Tibial artery (tissue), 4 donors: Measurements from ENCODE around the gene MEST.

ENCODE experiments used
- DNase-seq, 2 donors: peaks; one replicate each; pipeline ENCODE4 v3.0.0-alpha.2; 2019
- H3K27ac ChIP-seq, 2 donors: fragments of 200-600 bp; sonication (generic) in 1 of 2; 1 replicate in 1 of 2; 2 replicates in 1 of 2; pipeline ENCODE4 v1.5.1; 2018 to 2019; ENCODE audit warnings: mild to moderate bottlenecking in 1 of 2
- H3K27me3 ChIP-seq, 2 donors: fragments of 200-600 bp; sonication (generic) in 1 of 2; one replicate each; pipeline versions ENCODE4 v1.5.1 to v1.6.0; 2016 to 2019
- H3K36me3 ChIP-seq, 3 donors: fragments of 200-600 bp; sonication (generic) in 2 of 3; one replicate each; pipeline ENCODE4 v1.5.1; 2016 to 2019; ENCODE audit warnings: mild to moderate bottlenecking in 2 of 3
- H3K4me1 ChIP-seq, 4 donors: fragments of 200-600 bp; sonication (generic) in 2 of 4; 1 replicate in 3 of 4; 2 replicates in 1 of 4; pipeline ENCODE4 v1.5.1; 2016 to 2019
- H3K4me3 ChIP-seq, 2 donors: fragments of 200-600 bp; sonication (generic) in 1 of 2; 1 replicate in 1 of 2; 2 replicates in 1 of 2; pipeline ENCODE4 v1.5.1; 2018 to 2019; ENCODE audit warnings: mild to moderate bottlenecking in 2 of 2
- H3K9me3 ChIP-seq, 3 donors: fragments of 200-600 bp; sonication (generic) in 1 of 3; one replicate each; pipeline ENCODE4 v1.5.1; 2016 to 2019
- intact Hi-C: fragments of 100-400 bp; cut with DNase I; formaldehyde crosslinking; loops from one replicate; pipeline ENCODE4 v1.15.0; 2023; ENCODE audit warnings: low total_unique reads
- TF ChIP-seq, protein P1 (sequence below), 2 experiments: fragments of 200-600 bp in 1 of 2; fragments of 450-650 bp in 1 of 2; IDR thresholded peaks; one replicate each; pipeline ENCODE4 v1.5.1; 2017 to 2019; ENCODE audit warnings: antibody characterized with exemption in 2 of 2, mild to moderate bottlenecking in 1 of 2, moderate library complexity in 1 of 2

Gene MEST

DNA sequence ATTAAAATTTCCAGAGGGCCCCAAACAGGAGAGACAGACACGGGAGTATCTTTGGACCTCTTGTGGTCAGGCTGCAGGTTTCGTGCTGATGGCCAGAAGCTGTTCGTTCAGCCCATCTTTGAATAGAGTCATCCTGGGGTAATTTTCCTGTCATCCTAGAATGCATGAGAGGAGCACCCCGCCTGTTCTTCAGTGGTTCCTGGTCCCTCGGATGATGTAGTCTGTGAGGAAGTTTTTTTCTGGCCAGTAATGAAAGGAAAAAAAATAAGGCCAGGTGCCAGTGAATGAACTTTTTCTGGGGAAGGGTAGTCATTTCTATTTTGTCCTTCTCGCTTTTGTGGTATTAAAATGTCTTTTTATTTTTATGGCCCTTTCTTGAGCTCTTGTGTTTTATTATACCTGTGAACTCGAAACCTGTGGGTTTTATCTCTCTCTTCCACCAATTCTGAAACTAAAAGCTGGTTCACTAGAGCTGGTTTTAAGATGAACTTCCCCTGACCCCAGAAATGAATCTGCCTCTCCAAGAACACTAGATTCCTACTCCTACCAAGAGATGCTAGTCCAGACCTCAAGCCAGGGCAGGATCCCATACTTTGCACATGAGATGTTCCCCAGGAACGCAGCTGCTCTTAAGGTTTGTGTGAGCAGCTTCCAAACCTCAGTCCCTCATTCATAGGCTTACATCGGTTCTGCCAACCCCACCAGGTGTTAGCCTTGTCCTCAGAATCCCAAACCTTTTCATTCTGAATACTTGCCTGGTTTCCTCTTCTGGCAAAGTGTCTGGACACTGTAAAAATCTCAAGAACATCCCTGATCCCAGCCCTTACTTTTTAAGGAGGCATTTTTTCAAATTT lies 15.4 kb upstream of the MEST start:
- TF ChIP-seq, protein P1, sequence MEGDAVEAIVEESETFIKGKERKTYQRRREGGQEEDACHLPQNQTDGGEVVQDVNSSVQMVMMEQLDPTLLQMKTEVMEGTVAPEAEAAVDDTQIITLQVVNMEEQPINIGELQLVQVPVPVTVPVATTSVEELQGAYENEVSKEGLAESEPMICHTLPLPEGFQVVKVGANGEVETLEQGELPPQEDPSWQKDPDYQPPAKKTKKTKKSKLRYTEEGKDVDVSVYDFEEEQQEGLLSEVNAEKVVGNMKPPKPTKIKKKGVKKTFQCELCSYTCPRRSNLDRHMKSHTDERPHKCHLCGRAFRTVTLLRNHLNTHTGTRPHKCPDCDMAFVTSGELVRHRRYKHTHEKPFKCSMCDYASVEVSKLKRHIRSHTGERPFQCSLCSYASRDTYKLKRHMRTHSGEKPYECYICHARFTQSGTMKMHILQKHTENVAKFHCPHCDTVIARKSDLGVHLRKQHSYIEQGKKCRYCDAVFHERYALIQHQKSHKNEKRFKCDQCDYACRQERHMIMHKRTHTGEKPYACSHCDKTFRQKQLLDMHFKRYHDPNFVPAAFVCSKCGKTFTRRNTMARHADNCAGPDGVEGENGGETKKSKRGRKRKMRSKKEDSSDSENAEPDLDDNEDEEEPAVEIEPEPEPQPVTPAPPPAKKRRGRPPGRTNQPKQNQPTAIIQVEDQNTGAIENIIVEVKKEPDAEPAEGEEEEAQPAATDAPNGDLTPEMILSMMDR (IDR thresholded peaks at IDR 0.05) = no peak
- peaks cover 0 to 1% (median 0%) of the 10 kb centered on the region in 4 donors for H3K4me1 ChIP-seq
- no peaks in the 10 kb centered on the region for H3K36me3 ChIP-seq
- peaks cover 0 to 10% (median 0%) of the 10 kb centered on the region in 3 donors for H3K9me3 ChIP-seq
- no peaks in the 10 kb centered on the region for H3K27me3 ChIP-seq
- no peak overlapping the region for H3K4me3 ChIP-seq
- no peak for DNase-seq
- intact Hi-C loops = no loop called here
- H3K27ac ChIP-seq = no peak overlapping the region

DNA sequence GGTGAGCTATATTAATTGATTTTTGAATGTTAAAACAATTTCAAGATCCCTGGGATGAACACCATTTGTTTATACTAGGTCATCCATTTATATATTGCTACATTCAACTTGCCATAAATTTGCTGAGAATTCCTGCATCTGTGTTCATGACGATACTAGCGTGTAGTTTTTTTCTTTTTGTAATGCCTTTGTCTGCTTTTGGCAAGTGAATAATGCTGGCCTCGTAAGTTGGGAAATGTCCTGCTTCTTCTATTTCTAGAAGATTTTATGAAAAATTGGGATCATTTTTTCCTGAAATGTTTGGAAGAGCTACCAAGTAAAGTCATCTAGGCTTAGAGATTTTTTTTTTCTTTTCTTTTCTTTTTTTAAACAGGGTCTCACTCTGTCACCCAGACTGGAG lies 12.9 kb upstream of the MEST start:
- H3K36me3 ChIP-seq = no peaks in the 10 kb centered on the region
- H3K27ac ChIP-seq = no peak overlapping the region
- DNase-seq = no peak
- intact Hi-C loops = no loop called here
- TF ChIP-seq, protein P1 (IDR thresholded peaks at IDR 0.05) = no peak
- no peaks in the 10 kb centered on the region for H3K27me3 ChIP-seq
- H3K9me3 ChIP-seq = peaks cover 0 to 10% (median 0%) of the 10 kb centered on the region in 3 donors
- peaks cover 0 to 8% (median 2%) of the 10 kb centered on the region in 4 donors for H3K4me1 ChIP-seq
- H3K4me3 ChIP-seq = no peak overlapping the region

DNA sequence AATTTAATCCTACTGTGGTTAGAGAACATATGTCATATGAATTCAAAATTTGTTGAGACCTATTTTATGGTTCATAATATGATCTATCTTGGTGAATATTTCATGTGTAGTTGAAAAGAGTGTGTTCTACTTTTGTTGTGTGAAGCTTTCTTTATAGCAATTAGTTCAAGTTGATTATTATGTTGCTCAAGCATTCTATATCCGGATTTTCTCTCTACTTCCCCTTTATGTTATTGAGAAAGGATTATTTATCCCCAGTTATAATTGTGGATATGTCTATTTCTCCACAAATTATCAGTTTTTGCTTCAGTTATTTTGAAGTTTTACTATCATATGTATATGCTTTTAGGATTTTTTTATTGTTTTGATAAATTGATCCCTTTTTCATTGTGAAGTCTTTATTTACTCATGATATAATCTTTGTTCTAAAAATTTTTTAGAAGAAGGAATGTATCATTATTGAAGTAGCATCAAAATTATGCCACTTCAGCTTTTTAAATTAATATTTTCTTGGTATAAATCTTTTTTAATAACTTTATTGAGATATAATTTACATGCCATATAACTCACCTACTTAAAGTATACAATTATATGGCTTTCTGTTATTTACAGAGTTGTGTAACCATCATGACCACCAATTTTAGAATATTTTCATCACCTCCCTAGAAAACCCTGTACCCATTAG lies 12.0 kb upstream of the MEST start:
- Histone ChIP-seq H3K27ac (no peak overlapping the region), H3K27me3 (no peaks in the 10 kb centered on the region), H3K4me3 (no peak overlapping the region), H3K9me3 (peaks cover 0 to 10% (median 0%) of the 10 kb centered on the region in 3 donors), H3K36me3 (no peaks in the 10 kb centered on the region), H3K4me1 (peaks cover 0 to 8% (median 2%) of the 10 kb centered on the region in 4 donors)
- intact Hi-C loops = no loop called here
- TF ChIP-seq, protein P1 (IDR thresholded peaks at IDR 0.05) = no peak
- no peak for DNase-seq

DNA sequence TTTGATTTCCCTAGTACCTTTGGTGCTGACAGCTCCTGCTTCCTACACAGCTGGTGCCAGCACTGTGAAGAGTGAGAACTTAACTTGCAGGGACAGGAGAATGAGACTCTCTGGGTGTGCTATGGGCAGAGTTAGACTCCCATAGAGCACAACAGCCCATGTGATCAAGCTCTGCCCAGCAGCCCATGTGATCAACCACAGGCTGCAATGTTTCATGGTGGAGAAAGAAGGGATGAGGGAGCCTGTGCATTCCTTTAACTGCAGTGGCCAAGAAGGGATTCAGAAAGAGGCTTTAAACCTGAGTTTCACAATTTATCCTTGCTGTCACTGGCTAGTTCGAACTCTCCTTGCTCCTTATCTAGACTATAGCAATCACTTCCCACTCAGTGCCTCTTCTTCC lies 10.0 kb upstream of the MEST start:
- Histone ChIP-seq H3K27me3 (peaks cover 0 to 6% of the 10 kb centered on the region in 2 donors), H3K4me3 (no peak overlapping the region), H3K4me1 (peaks cover 0 to 18% (median 9%) of the 10 kb centered on the region in 4 donors), H3K36me3 (no peaks in the 10 kb centered on the region), H3K27ac (no peak overlapping the region), H3K9me3 (peaks cover 0 to 10% (median 0%) of the 10 kb centered on the region in 3 donors)
- DNase-seq = no peak
- intact Hi-C loops = no loop called here
- TF ChIP-seq, protein P1 (IDR thresholded peaks at IDR 0.05) = no peak

DNA sequence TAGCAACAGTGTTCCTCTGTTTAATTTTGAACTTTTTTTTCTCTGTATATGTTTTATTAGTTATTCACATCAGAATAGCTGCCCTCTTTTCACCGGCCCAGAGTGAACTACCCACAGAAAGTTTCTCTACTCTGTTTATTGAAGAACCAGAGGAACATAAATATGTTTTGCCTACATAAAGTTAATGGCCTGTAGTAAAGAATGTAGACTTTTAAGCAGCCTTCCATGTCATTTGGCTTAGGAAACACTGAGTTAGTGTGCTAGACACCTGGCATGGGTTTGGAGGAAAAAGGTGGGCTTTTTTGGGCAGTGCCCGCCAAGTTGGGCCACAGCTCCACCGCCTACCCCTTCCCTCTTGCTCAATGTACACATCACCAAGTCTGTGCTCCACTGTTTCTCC lies 8.9 kb upstream of the MEST start:
- peaks cover 0 to 19% (median 10%) of the 10 kb centered on the region in 4 donors for H3K4me1 ChIP-seq
- intact Hi-C loops = no loop called here
- DNase-seq = no peak
- H3K9me3 ChIP-seq = peaks cover 0 to 4% (median 0%) of the 10 kb centered on the region in 3 donors
- H3K4me3 ChIP-seq = no peak overlapping the region
- no peaks in the 10 kb centered on the region for H3K36me3 ChIP-seq
- H3K27ac ChIP-seq = no peak overlapping the region
- TF ChIP-seq, protein P1 (IDR thresholded peaks at IDR 0.05) = no peak
- peaks cover 0 to 6% of the 10 kb centered on the region in 2 donors for H3K27me3 ChIP-seq
